SU-DHL-6 (cell line): Measurements from ENCODE around the gene NLGN2.

Source experiments
- H2AFZ ChIP-seq: fragments of 200-600 bp; sonication (generic); 2 replicates; pipeline ENCODE4 v1.6.1; 2014; ENCODE audit warnings: low read depth, mild to moderate bottlenecking, moderate library complexity, mixed read lengths, antibody characterized with exemption, low read length; ENCODE audit not compliant: severe bottlenecking
- H3F3A ChIP-seq: fragments of 200-600 bp; shearing (Covaris generic); 2 replicates; pipeline ENCODE4 v1.6.0; 2016; ENCODE audit warnings: antibody characterized with exemption, mild to moderate bottlenecking; ENCODE audit not compliant: insufficient read depth
- H3K27ac ChIP-seq: fragments of 200-600 bp; sonication (generic); 2 replicates; pipeline ENCODE4 v1.5.1; 2016; ENCODE audit warnings: low read depth, mild to moderate bottlenecking, low read length, moderate library complexity, mixed read lengths
- H3K27me3 ChIP-seq: fragments of 200-600 bp; sonication (generic), shearing (Covaris generic); 2 replicates; pipeline ENCODE4 v1.6.0; 2014; ENCODE audit warnings: mild to moderate bottlenecking, low read length
- H3K36me3 ChIP-seq: fragments of 200-600 bp; sonication (generic); 2 replicates; pipeline ENCODE4 v1.6.1; 2014; ENCODE audit warnings: mild to moderate bottlenecking, low read length, mixed read lengths
- H3K4me2 ChIP-seq: fragments of 300-600, 200-600 bp; shearing (Covaris generic), sonication (generic); 2 replicates; pipeline ENCODE4 v1.6.0; 2014; ENCODE audit warnings: low read length, low read depth, mild to moderate bottlenecking; ENCODE audit not compliant: poor library complexity, severe bottlenecking
- H3K4me3 ChIP-seq: fragments of 200-600 bp; sonication (generic); 2 replicates; pipeline ENCODE4 v1.5.1; 2014; ENCODE audit warnings: antibody characterized with exemption, low read length, mild to moderate bottlenecking, mixed read lengths; ENCODE audit not compliant: insufficient read depth, poor library complexity, severe bottlenecking
- H3K79me2 ChIP-seq: fragments of 200-600 bp; sonication (generic); 2 replicates; pipeline ENCODE4 v1.6.1; 2014; ENCODE audit warnings: mild to moderate bottlenecking, low read length, moderate library complexity; ENCODE audit not compliant: insufficient read depth
- H3K9ac ChIP-seq: fragments of 200-600 bp; sonication (generic); 2 replicates; pipeline ENCODE4 v1.7.0; 2014; ENCODE audit warnings: mild to moderate bottlenecking, low read length
- H3K9me2 ChIP-seq: fragments of 200-600 bp; sonication (generic); replicated peaks from 2 replicates; pipeline ENCODE4 v1.6.1; 2014; ENCODE audit warnings: low read length; ENCODE audit not compliant: insufficient read depth
- H3K9me3 ChIP-seq: fragments of 200-600 bp; sonication (generic); 2 replicates; pipeline ENCODE4 v1.6.1; 2014; ENCODE audit warnings: low read length, mixed read lengths; ENCODE audit not compliant: insufficient read depth
- H4K20me1 ChIP-seq: fragments of 200-600 bp; sonication (generic); 2 replicates; pipeline ENCODE4 v1.6.1; 2014; ENCODE audit warnings: low read depth, mild to moderate bottlenecking, antibody characterized with exemption, low read length, moderate library complexity, mixed read lengths
- EZH2phosphoT487 ChIP-seq: fragments of 200-600 bp; sonication (generic), shearing (Covaris generic); conservative IDR thresholded peaks from 2 replicates; pipeline ENCODE4 v1.6.1; 2018; ENCODE audit warnings: mild to moderate bottlenecking, antibody characterized with exemption, low read length, moderate library complexity, mixed read lengths
- TF ChIP-seq, protein P1 (sequence below): fragments of 200-600 bp; sonication (generic); IDR thresholded peaks from one replicate; pipeline ENCODE4 v1.5.1; 2017; ENCODE audit warnings: antibody characterized with exemption, mild to moderate bottlenecking, low read length, moderate library complexity; ENCODE audit not compliant: insufficient read depth, poor library complexity, severe bottlenecking

Gene NLGN2

GRCh38 chr17:7389924-7390910, 17.4 kb upstream of the NLGN2 start:
- Histone ChIP-seq H3K4me3 (no peak overlapping the region), H3K9me2 (no peaks in the 10 kb centered on the region), H4K20me1 (no peaks in the 10 kb centered on the region), H2AFZ (no peak overlapping the region), H3K79me2 (no peaks in the 10 kb centered on the region), H3K4me2 (no peak overlapping the region), H3K27me3 (no peaks in the 10 kb centered on the region), H3K9me3 (no peaks in the 10 kb centered on the region), H3K36me3 (no peaks in the 10 kb centered on the region), H3F3A (0 out of 2 replicates have a peak, but pooled peaks cover 3% of the 10 kb centered on the region), H3K9ac (no peak overlapping the region), H3K27ac (no peak overlapping the region)
- TF ChIP-seq, protein P1, sequence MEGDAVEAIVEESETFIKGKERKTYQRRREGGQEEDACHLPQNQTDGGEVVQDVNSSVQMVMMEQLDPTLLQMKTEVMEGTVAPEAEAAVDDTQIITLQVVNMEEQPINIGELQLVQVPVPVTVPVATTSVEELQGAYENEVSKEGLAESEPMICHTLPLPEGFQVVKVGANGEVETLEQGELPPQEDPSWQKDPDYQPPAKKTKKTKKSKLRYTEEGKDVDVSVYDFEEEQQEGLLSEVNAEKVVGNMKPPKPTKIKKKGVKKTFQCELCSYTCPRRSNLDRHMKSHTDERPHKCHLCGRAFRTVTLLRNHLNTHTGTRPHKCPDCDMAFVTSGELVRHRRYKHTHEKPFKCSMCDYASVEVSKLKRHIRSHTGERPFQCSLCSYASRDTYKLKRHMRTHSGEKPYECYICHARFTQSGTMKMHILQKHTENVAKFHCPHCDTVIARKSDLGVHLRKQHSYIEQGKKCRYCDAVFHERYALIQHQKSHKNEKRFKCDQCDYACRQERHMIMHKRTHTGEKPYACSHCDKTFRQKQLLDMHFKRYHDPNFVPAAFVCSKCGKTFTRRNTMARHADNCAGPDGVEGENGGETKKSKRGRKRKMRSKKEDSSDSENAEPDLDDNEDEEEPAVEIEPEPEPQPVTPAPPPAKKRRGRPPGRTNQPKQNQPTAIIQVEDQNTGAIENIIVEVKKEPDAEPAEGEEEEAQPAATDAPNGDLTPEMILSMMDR: no peak
- no peak for TF ChIP-seq EZH2phosphoT487

- H4K20me1 ChIP-seq: no peaks in the 10 kb centered on the region
- no peak overlapping the region for H2AFZ ChIP-seq
These were observed 16.3 kb upstream of the NLGN2 start for GRCh38 chr17:7391307-7391706.

DNA sequence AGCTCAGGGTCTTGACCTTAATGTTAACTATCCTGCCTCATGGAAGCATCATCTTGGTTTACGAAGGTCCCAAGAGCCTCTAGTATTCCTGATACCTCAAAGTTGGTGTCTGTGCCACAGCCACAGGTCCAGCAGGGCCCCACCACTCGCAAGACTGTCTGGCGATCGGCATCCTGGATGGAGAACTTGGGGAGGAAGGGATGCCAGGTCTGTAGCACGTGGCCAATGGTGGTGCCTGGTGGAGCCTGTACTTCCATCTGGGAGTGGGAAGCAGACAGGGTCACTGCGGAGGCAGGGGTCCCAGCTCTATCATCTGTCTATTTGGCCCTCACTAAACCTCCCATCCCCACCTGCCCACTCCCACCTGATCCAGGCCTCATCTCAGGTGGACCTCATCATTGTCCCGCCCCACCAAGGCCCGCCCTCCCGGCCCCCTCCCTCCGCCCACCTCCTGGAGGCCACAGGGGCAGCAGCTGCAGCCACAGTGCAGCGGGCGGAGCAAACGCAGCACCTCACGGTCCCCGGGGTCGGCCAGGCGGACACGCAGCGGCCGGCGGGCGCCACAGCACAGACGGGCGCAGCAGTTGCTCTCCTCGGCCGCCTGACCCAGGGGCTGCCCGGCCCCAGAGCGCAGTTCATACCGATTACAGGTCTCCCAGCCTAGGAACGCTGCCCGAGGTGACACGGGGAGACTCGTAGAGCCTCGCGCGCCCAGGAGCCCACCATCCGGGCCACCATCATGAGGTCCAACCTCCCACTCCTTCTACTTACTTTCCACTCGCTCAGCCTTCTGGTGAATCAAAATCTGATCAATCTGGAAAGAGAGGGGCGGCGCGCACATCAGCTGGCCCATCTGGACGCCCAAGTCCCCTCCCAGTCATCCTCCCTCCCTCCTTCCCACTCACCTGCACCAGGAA, 14.7 kb upstream of the NLGN2 start:
- Histone ChIP-seq H3K9me3 (no peaks in the 10 kb centered on the region), H3F3A (0 out of 2 replicates have a peak, but pooled peaks cover 3% of the 10 kb centered on the region), H3K9ac (peak overlapping the region; percentile 80), H3K4me3 (peak overlapping the region; percentile 71), H3K9me2 (no peaks in the 10 kb centered on the region), H3K4me2 (peak overlapping the region; percentile 82), H2AFZ (peak overlapping the region; percentile 94), H3K27ac (no peak overlapping the region), H4K20me1 (no peaks in the 10 kb centered on the region), H3K79me2 (no peaks in the 10 kb centered on the region), H3K27me3 (no peaks in the 10 kb centered on the region), H3K36me3 (no peaks in the 10 kb centered on the region)
- TF ChIP-seq, protein P1: no peak
- no peak for TF ChIP-seq EZH2phosphoT487

More at GRCh38 chr17:7391307-7391706, 16.3 kb upstream of the NLGN2 start:
- no peak overlapping the region for H3K4me3 ChIP-seq
- H3K4me2 ChIP-seq: no peak overlapping the region
- H3K9me2 ChIP-seq: no peaks in the 10 kb centered on the region
- no peaks in the 10 kb centered on the region for H3K36me3 ChIP-seq
- H3K27ac ChIP-seq: no peak overlapping the region
- H3F3A ChIP-seq: 0 out of 2 replicates have a peak, but pooled peaks cover 3% of the 10 kb centered on the region
- H3K79me2 ChIP-seq: no peaks in the 10 kb centered on the region
- H3K9me3 ChIP-seq: no peaks in the 10 kb centered on the region
- H3K9ac ChIP-seq: no peak overlapping the region
- H3K27me3 ChIP-seq: no peaks in the 10 kb centered on the region
- TF ChIP-seq EZH2phosphoT487: no peak
- TF ChIP-seq, protein P1: no peak
